Left hindlimb (tissue), 1 donor: Measurements from ENCODE around the gene ZFPM1.
"Not testable (repeated sequence)": the region's sequence is repeated elsewhere in the genome, so short reads cannot be mapped to it uniquely, and the experiment has no call there.

Source experiments
- DNase-seq: peaks from one replicate; pipeline ENCODE4 v3.0.0-alpha.2; 2018

ZFPM1 gene

GRCh38 chr16:88482630-88483391, 29.7 kb downstream of the ZFPM1 start:
- DNase-seq: no peak

GRCh38 chr16:88483392-88483641, 30.2 kb downstream of the ZFPM1 start:
- DNase-seq: no peak

- DNase-seq: no peak
These were observed 31.7 kb downstream of the ZFPM1 start for GRCh38 chr16:88484505-88485365.

- DNase-seq: not testable (repeated sequence)
These were observed 32.3 kb downstream of the ZFPM1 start for GRCh38 chr16:88485366-88485741.

GRCh38 chr16:88486398-88487123, 33.5 kb downstream of the ZFPM1 start:
- DNase-seq: no peak

GRCh38 chr16:88487124-88487432, 34.0 kb downstream of the ZFPM1 start:
- DNase-seq: no peak

GRCh38 chr16:88487920-88488851, 35.1 kb downstream of the ZFPM1 start:
- no peak for DNase-seq

GRCh38 chr16:88489163-88489741, 36.2 kb downstream of the ZFPM1 start:
- DNase-seq: no peak

GRCh38 chr16:88491001-88491559, 38.0 kb downstream of the ZFPM1 start:
- no peak for DNase-seq

GRCh38 chr16:88491560-88492310, 38.7 kb downstream of the ZFPM1 start:
- no peak for DNase-seq

GRCh38 chr16:88493879-88494278, 40.8 kb downstream of the ZFPM1 start:
- no peak for DNase-seq

GRCh38 chr16:88494335-88495154, 41.5 kb downstream of the ZFPM1 start:
- DNase-seq: no peak

- no peak for DNase-seq
These were observed 42.2 kb downstream of the ZFPM1 start for GRCh38 chr16:88495268-88495772.

- no peak for DNase-seq
These were observed 44.7 kb downstream of the ZFPM1 start for GRCh38 chr16:88497561-88498462.

- no peak for DNase-seq
These were observed 45.6 kb downstream of the ZFPM1 start for GRCh38 chr16:88498576-88499208.

GRCh38 chr16:88499292-88499691, 46.2 kb downstream of the ZFPM1 start:
- DNase-seq: no peak

- DNase-seq: no peak
These were observed 46.8 kb downstream of the ZFPM1 start for GRCh38 chr16:88499836-88500251.

- no peak for DNase-seq
These were observed 47.2 kb downstream of the ZFPM1 start for GRCh38 chr16:88500255-88500661.

- no peak for DNase-seq
These were observed 49.3 kb downstream of the ZFPM1 start for GRCh38 chr16:88502371-88502770.
